Measurements from ENCODE around the gene RABGAP1L.
A peak's percentile ranks its signal among the peaks of the same experiment; 100 is the strongest.
"Not testable (repeated sequence)": the region's sequence is repeated elsewhere in the genome, so short reads cannot be mapped to it uniquely, and the experiment has no call there.

RABGAP1L gene

GRCh38 chr1:174314433-174314832 is 155.1 kb downstream of the RABGAP1L start:
- no peak for DNase-seq

GRCh38 chr1:174315239-174315638 is 155.9 kb downstream of the RABGAP1L start:
- no peak for DNase-seq

- DNase-seq, result not testable (repeated sequence)
Observed at GRCh38 chr1:174320897-174321296, 161.6 kb downstream of the RABGAP1L start.

- DNase-seq, result no peak
Observed at GRCh38 chr1:174322202-174322862, 163.0 kb downstream of the RABGAP1L start.

- no peak for DNase-seq
Observed at GRCh38 chr1:174324493-174324892, 165.2 kb downstream of the RABGAP1L start.

GRCh38 chr1:174324939-174325338 is 165.6 kb downstream of the RABGAP1L start:
- DNase-seq, result no peak

GRCh38 chr1:174326278-174326677 is 167.0 kb downstream of the RABGAP1L start:
- DNase-seq, result no peak

GRCh38 chr1:174333437-174333836 is 174.1 kb downstream of the RABGAP1L start:
- no peak for DNase-seq

GRCh38 chr1:174337000-174337681 is 177.8 kb downstream of the RABGAP1L start:
- DNase-seq, result no peak

GRCh38 chr1:174340404-174340803 is 181.1 kb downstream of the RABGAP1L start:
- DNase-seq, result not testable (repeated sequence)

GRCh38 chr1:174344162-174344561 is 184.8 kb downstream of the RABGAP1L start:
- no peak for DNase-seq

- DNase-seq, result no peak
Observed at GRCh38 chr1:174352117-174352516, 192.8 kb downstream of the RABGAP1L start.

GRCh38 chr1:174352883-174353608 is 193.7 kb downstream of the RABGAP1L start:
- no peak for DNase-seq

GRCh38 chr1:174358344-174358743 is 199.0 kb downstream of the RABGAP1L start:
- DNase-seq, result no peak

- DNase-seq, result no peak
Observed at GRCh38 chr1:174358786-174359453, 199.6 kb downstream of the RABGAP1L start.

GRCh38 chr1:174359454-174359805 is 200.1 kb downstream of the RABGAP1L start:
- no peak for DNase-seq

GRCh38 chr1:174364996-174365736 is 205.8 kb downstream of the RABGAP1L start:
- no peak for DNase-seq

- no peak for DNase-seq
Observed at GRCh38 chr1:174366946-174367345, 207.6 kb downstream of the RABGAP1L start.

GRCh38 chr1:174367892-174368291 is 208.6 kb downstream of the RABGAP1L start:
- DNase-seq, result no peak

GRCh38 chr1:174376030-174376429 is 216.7 kb downstream of the RABGAP1L start:
- no peak for DNase-seq

- no peak for DNase-seq
Observed at GRCh38 chr1:174391716-174392115, 232.4 kb downstream of the RABGAP1L start.

GRCh38 chr1:174393885-174394284 is 234.6 kb downstream of the RABGAP1L start:
- no peak for DNase-seq

GRCh38 chr1:174397261-174397660 is 237.9 kb downstream of the RABGAP1L start:
- peak; percentile 10 for DNase-seq
